ENCODE results near the gene SLC5A6. TPM values are rescaled to one million over a fixed set of nuclear protein-coding genes. Genes with fewer than 3 reads are reported as not detected.

The SLC5A6 gene
- total RNA-seq, 1 experiment from 2014 or later, result 49.0 TPM

- ChIA-PET POLR2A (ENCODE audit: unreplicated experiment) (no interaction called here), CTCF (no interaction called here)
- Histone ChIP-seq H3K27ac (peak overlapping the region; percentile 82), H3K36me3 (ENCODE audit: low read depth) (peaks cover 22% of the 10 kb centered on the region; the same call in 1 of the 2 replicates), H3K4me2 (peak overlapping the region; percentile 93), H3K27me3 (ENCODE audit: insufficient read depth, low read depth) (no peaks in the 10 kb centered on the region), H3K9me3 (ENCODE audit: insufficient read depth, low read depth) (no peaks in the 10 kb centered on the region), H3K9me2 (ENCODE audit: insufficient read depth) (no peaks in the 10 kb centered on the region), H3K4me3 (peak overlapping the region; percentile 11; the same call in 1 of the 2 replicates), H3K4me1 (replicated peaks; ENCODE audit: insufficient read depth) (peaks cover 33% of the 10 kb centered on the region), H3F3A (ENCODE audit: insufficient read depth, low read depth) (peaks cover 27% of the 10 kb centered on the region; the same call in 1 of the 2 replicates), H3K79me2 (ENCODE audit: low read depth) (peaks cover 24% of the 10 kb centered on the region), H2AFZ (no peak overlapping the region), H4K20me1 (ENCODE audit: insufficient read depth) (no peaks in the 10 kb centered on the region)
- TSS peak; percentile 27 for BruUV-seq (replicated peaks)
- peak; percentile 41 to 84 for DNase-seq
- TF ChIP-seq EZH2 (IDR thresholded peaks at IDR 0.05; ENCODE audit: low read depth) (no peak), CTCF (conservative IDR thresholded peaks at IDR 0.05) (no peak)
- intact Hi-C loops (cut with micrococcal nuclease; ENCODE audit: unreplicated experiment), result loop anchor here (5.0 to 10.0 kb wide), 4 partner anchors 72 to 248 kb away; partner anchors contain the start of genes MPV17, PREB, PRR30 and TRIM54
Observed at GRCh38 chr2:27209621-27210401, 2.3 kb downstream of the SLC5A6 start.

GRCh38 chr2:27208486-27209050 lies 3.5 kb downstream of the SLC5A6 start:
- ChIA-PET CTCF (no interaction called here), POLR2A (ENCODE audit: unreplicated experiment) (no interaction called here)
- intact Hi-C loops (cut with micrococcal nuclease; ENCODE audit: unreplicated experiment), result no loop called here
- Histone ChIP-seq H3K79me2 (ENCODE audit: low read depth) (peaks cover 17% of the 10 kb centered on the region), H3K9me2 (ENCODE audit: insufficient read depth) (no peaks in the 10 kb centered on the region), H3K27ac (no peak overlapping the region), H3K27me3 (ENCODE audit: insufficient read depth, low read depth) (no peaks in the 10 kb centered on the region), H2AFZ (no peak overlapping the region), H4K20me1 (ENCODE audit: insufficient read depth) (no peaks in the 10 kb centered on the region), H3K4me2 (peak overlapping the region; percentile 93; the same call in 1 of the 2 replicates), H3K4me3 (no peak overlapping the region), H3K4me1 (replicated peaks; ENCODE audit: insufficient read depth) (peaks cover 27% of the 10 kb centered on the region), H3F3A (ENCODE audit: insufficient read depth, low read depth) (peaks cover 26% of the 10 kb centered on the region; the same call in 1 of the 2 replicates), H3K9me3 (ENCODE audit: insufficient read depth, low read depth) (no peaks in the 10 kb centered on the region), H3K36me3 (ENCODE audit: low read depth) (peaks cover 22% of the 10 kb centered on the region; the same call in 1 of the 2 replicates)
- TF ChIP-seq CTCF (conservative IDR thresholded peaks at IDR 0.05) (no peak), EZH2 (IDR thresholded peaks at IDR 0.05; ENCODE audit: low read depth) (no peak)
- DNase-seq, result no peak
- no TSS peak for BruUV-seq (replicated peaks)

GRCh38 chr2:27206346-27206745 lies 5.7 kb downstream of the SLC5A6 start:
- Histone ChIP-seq H3F3A (ENCODE audit: insufficient read depth, low read depth) (peaks cover 18% of the 10 kb centered on the region; the same call in 1 of the 2 replicates), H3K79me2 (ENCODE audit: low read depth) (peaks cover 8% of the 10 kb centered on the region; the same call in 1 of the 2 replicates), H3K27ac (no peak overlapping the region), H2AFZ (no peak overlapping the region), H3K4me1 (replicated peaks; ENCODE audit: insufficient read depth) (peaks cover 21% of the 10 kb centered on the region; the same call in 1 of the 2 replicates), H3K36me3 (ENCODE audit: low read depth) (peaks cover 22% of the 10 kb centered on the region; the same call in 1 of the 2 replicates), H3K4me2 (no peak overlapping the region), H4K20me1 (ENCODE audit: insufficient read depth) (no peaks in the 10 kb centered on the region), H3K9me2 (ENCODE audit: insufficient read depth) (no peaks in the 10 kb centered on the region), H3K4me3 (no peak overlapping the region), H3K27me3 (ENCODE audit: insufficient read depth, low read depth) (no peaks in the 10 kb centered on the region), H3K9me3 (ENCODE audit: insufficient read depth, low read depth) (no peaks in the 10 kb centered on the region)
- ChIA-PET POLR2A (ENCODE audit: unreplicated experiment) (no interaction called here), CTCF (no interaction called here)
- intact Hi-C loops (cut with micrococcal nuclease; ENCODE audit: unreplicated experiment), result no loop called here
- TF ChIP-seq CTCF (conservative IDR thresholded peaks at IDR 0.05), result no peak
- no peak for TF ChIP-seq EZH2 (IDR thresholded peaks at IDR 0.05; ENCODE audit: low read depth)
- no peak for DNase-seq
- BruUV-seq (replicated peaks), result no TSS peak
